Transverse colon (tissue), 4 donors: ENCODE results near the gene CDK9. TPM values are rescaled to one million over a fixed set of nuclear protein-coding genes. Genes with fewer than 3 reads are reported as not detected.

Experiments
- DNase-seq: peaks from one replicate; pipeline ENCODE4 v3.0.0-alpha.2; 2019
- H3K27ac ChIP-seq, 4 donors: fragments of 200-600 bp; sonication (generic); 2 replicates each; pipeline ENCODE4 v1.5.1; 2016 to 2018; ENCODE audit warnings: inconsistent platforms in 4 of 4
- H3K27me3 ChIP-seq: fragments of 200-600 bp; sonication (generic); 2 replicates; pipeline ENCODE4 v1.5.1; 2017; ENCODE audit warnings: inconsistent platforms
- H3K36me3 ChIP-seq, 4 donors: fragments of 200-600 bp; sonication (generic); 2 replicates each; pipeline ENCODE4 v1.5.1; 2017 to 2019; ENCODE audit warnings: inconsistent platforms in 4 of 4
- H3K4me1 ChIP-seq, 4 donors: fragments of 200-600 bp; sonication (generic); 2 replicates each; pipeline ENCODE4 v1.5.1; 2017 to 2020; ENCODE audit warnings: inconsistent platforms in 4 of 4
- H3K4me3 ChIP-seq, 4 donors: fragments of 200-600 bp; sonication (generic); 1 replicate in 1 of 4; 2 replicates in 3 of 4; pipeline versions ENCODE4 v1.5.1 to v1.6.1; 2017 to 2019; ENCODE audit warnings: inconsistent platforms in 4 of 4
- H3K9me3 ChIP-seq, 2 donors: fragments of 200-600 bp; sonication (generic); 2 replicates each; pipeline ENCODE4 v1.5.1; 2017 to 2019; ENCODE audit warnings: inconsistent platforms in 2 of 2
- EP300 ChIP-seq: sonication (generic); formaldehyde crosslinking; IDR thresholded peaks from one replicate; pipeline ENCODE4 v1.6.1; 2017; ENCODE audit warnings: antibody characterized with exemption, low read depth
- POLR2A ChIP-seq: fragments of 450-650 bp; IDR thresholded peaks from one replicate; pipeline ENCODE4 v1.6.1; 2016; ENCODE audit warnings: antibody characterized with exemption, mild to moderate bottlenecking, moderate library complexity
- POLR2AphosphoS5 ChIP-seq, 3 donors: sonication (generic); formaldehyde crosslinking; IDR thresholded peaks; one replicate each; pipeline ENCODE4 v1.6.1; 2016; ENCODE audit warnings: antibody characterized with exemption in 3 of 3
- WGBS, 2 donors: methylation state at CpG; one replicate each; pipeline ENCODE4 v1.1.5; 2018; ENCODE audit warnings: low coverage in 1 of 2; 5-methylcytosine and 5-hydroxymethylcytosine counted together
- in situ Hi-C, 4 donors: fragments of 200-750 bp; cut with MboI; loops; one replicate each; pipeline versions ENCODE4 v1.15.0 to v1.15.1; 2017; ENCODE audit warnings: low sequenced_read_pairs in 3 of 4, low pct_ligation_motif_present in 1 of 4, low pct_unique_long_range_greater_than_20kb in 1 of 4
- intact Hi-C: fragments of 100-400 bp; cut with DNase I; formaldehyde crosslinking; loops from one replicate; pipeline ENCODE4 v1.15.1; 2023; ENCODE audit warnings: low total_unique reads
- total RNA-seq, 4 donors: library from RNA; depleted of rRNA; stranded (reverse); fragments of >200 nt; gene quantifications; one replicate each; pipeline ENCODE4 v1.1.0, GENCODE V29; 2016
- TF ChIP-seq, protein P1 (sequence below), 5 experiments: fragments of 200-600 bp in 3 of 5; fragments of 450-650 bp in 2 of 5; sonication (generic) in 3 of 5; IDR thresholded peaks; 1 replicate in 2 of 5; 2 replicates in 3 of 5; pipeline ENCODE4 v1.5.1; 2016 to 2017; ENCODE audit warnings: antibody characterized with exemption in 5 of 5, inconsistent platforms in 3 of 5, mild to moderate bottlenecking in 2 of 5, moderate library complexity in 1 of 5

CDK9 gene
- total RNA-seq, 4 donors from 2014 or later: 32.6 to 78.9 (median 49.3) TPM

DNA sequence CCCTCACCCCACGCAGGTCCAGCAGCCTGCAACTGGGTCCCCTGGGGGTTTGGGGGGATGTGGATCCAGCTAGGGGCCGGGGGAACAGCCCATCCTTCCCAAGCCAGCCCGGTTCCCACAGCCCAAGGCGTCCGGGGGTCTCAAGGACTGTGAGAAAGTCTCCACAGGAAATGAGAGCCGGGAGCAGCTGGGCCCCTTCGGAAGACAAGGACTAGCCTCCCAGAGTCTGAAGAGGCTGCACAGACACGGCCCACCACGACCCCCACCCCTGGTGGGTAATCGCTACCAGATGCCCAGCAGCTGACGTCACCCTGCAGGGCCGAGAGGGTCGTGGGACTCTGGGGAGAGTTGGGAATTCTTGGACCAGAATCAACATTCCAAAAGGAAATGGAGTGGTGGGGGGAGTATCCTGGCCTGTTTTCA is 17.9 kb upstream of the CDK9 start:
- Histone ChIP-seq H3K36me3 (no peaks in the 10 kb centered on the region), H3K9me3 (no peaks in the 10 kb centered on the region), H3K4me1 (peaks cover 0 to 34% (median 11%) of the 10 kb centered on the region in 4 donors), H3K4me3 (no peak overlapping the region), H3K27me3 (no peaks in the 10 kb centered on the region), H3K27ac (peak overlapping the region; percentile 25 to 81 (median 52))
- WGBS, 2 donors: 59% methylated on average over 13 of the region's 13 CpGs; no CpG with 5 or more reads in 1 of the 2 donors
- no peak for DNase-seq
- intact Hi-C loops: no loop called here
- in situ Hi-C loops: no loop called here
- TF ChIP-seq, protein P1, sequence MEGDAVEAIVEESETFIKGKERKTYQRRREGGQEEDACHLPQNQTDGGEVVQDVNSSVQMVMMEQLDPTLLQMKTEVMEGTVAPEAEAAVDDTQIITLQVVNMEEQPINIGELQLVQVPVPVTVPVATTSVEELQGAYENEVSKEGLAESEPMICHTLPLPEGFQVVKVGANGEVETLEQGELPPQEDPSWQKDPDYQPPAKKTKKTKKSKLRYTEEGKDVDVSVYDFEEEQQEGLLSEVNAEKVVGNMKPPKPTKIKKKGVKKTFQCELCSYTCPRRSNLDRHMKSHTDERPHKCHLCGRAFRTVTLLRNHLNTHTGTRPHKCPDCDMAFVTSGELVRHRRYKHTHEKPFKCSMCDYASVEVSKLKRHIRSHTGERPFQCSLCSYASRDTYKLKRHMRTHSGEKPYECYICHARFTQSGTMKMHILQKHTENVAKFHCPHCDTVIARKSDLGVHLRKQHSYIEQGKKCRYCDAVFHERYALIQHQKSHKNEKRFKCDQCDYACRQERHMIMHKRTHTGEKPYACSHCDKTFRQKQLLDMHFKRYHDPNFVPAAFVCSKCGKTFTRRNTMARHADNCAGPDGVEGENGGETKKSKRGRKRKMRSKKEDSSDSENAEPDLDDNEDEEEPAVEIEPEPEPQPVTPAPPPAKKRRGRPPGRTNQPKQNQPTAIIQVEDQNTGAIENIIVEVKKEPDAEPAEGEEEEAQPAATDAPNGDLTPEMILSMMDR (IDR thresholded peaks at IDR 0.05): no peak
- TF ChIP-seq EP300: no peak
- no peak for TF ChIP-seq POLR2AphosphoS5 (IDR thresholded peaks at IDR 0.05)
- no peak for TF ChIP-seq POLR2A

DNA sequence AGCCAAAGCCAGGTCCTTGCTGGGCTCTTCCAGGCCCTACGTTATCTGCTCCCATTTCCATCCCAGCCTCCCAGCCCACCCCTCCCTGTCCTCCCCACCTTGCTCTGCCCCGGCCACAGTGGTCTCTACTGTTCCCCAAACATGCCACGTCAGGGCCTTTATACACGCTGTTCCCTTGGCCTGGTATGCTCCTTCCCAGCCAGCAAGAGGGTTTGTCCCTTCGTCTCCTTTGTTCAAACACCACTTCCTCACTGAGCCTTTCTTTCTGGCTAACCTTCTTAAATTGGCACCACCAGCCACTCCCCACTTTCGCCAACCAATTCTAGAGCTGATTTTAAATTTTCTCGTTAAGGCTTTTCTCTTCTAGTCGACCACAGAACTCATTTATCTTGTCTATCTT is 17.1 kb upstream of the CDK9 start:
- Histone ChIP-seq H3K4me3 (no peak overlapping the region), H3K36me3 (no peaks in the 10 kb centered on the region), H3K27me3 (no peaks in the 10 kb centered on the region), H3K4me1 (peaks cover 0 to 34% (median 11%) of the 10 kb centered on the region in 4 donors), H3K27ac (peak overlapping the region; percentile 25 to 81 (median 76)), H3K9me3 (no peaks in the 10 kb centered on the region)
- TF ChIP-seq POLR2A: no peak
- TF ChIP-seq, protein P1 (IDR thresholded peaks at IDR 0.05): no peak
- no peak for TF ChIP-seq EP300
- no peak for TF ChIP-seq POLR2AphosphoS5 (IDR thresholded peaks at IDR 0.05)
- intact Hi-C loops: no loop called here
- in situ Hi-C loops: no loop called here
- DNase-seq: no peak
- 40 to 81% methylated on average over 1 to 8 of the region's 8 CpGs for WGBS, 2 donors

DNA sequence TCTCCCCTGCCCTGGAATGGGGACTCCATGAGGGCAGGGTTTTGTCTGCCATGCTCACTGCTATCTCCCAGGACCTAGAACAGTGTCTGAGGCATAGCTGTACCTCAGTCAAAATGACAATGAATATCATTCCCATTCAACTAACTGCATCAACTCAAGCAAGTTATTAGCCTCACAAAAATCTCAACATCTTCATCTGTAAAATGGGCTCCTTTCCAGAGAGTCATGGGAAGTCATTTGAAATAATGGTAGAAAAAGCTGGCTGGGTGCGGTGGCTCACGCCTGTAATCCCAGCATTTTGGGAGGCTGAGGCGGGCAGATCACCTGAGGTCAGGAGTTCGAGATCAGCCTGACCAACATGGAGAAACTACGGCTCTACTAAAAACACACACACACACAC is 16.7 kb upstream of the CDK9 start:
- Histone ChIP-seq H3K4me3 (no peak overlapping the region), H3K36me3 (no peaks in the 10 kb centered on the region), H3K9me3 (no peaks in the 10 kb centered on the region), H3K4me1 (peaks cover 0 to 34% (median 11%) of the 10 kb centered on the region in 4 donors), H3K27me3 (no peaks in the 10 kb centered on the region), H3K27ac (peak overlapping the region in 3 of 4 donors; percentile 73 to 81 (median 78))
- intact Hi-C loops (no loop called here), in situ Hi-C loops (no loop called here)
- no peak for DNase-seq
- TF ChIP-seq POLR2AphosphoS5 (IDR thresholded peaks at IDR 0.05): no peak
- TF ChIP-seq EP300: no peak
- TF ChIP-seq POLR2A: no peak
- TF ChIP-seq, protein P1 (IDR thresholded peaks at IDR 0.05): no peak
- WGBS, 2 donors: 96% methylated on average over 5 of the region's 5 CpGs; no CpG with 5 or more reads in 1 of the 2 donors

DNA sequence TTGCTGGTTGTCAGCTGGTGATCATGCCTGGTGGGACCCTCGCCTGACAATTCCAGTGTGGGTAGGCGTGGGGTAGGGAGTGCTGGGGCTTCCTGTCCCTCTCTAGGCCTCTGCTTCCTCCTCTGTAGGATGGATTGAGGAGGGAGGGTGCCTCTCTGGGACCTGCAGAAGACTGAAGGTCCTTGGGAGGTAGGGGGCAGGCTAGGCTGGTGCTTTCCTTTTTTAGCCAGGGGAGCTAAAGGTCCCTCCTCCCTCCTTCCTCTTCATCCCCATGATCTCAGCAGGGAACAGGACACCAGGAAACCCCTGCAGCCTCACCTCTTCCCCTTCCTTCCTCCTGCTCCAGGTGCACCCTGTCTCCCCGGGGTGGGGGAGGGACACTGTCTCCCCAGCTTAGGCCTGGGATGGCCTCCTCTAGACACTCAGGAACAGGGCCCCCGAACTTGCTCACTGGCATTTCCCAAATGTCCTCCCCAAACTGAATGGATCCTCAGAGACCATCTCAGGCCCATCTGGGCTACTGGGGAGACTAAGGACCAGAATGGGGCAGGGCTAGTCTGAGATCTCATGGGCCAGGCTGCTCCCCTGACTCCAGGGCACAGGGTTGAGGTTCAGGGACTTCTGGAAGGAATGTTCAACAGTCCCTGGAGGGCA is 15.8 kb upstream of the CDK9 start:
- in situ Hi-C loops: no loop called here
- Histone ChIP-seq H3K27ac (peak overlapping the region; percentile 62 to 81 (median 76)), H3K4me3 (peak overlapping the region in 1 of 4 donors; percentile 56)

More for the DNA sequence above, 15.8 kb upstream of the CDK9 start:
- Histone ChIP-seq H3K27me3 (no peaks in the 10 kb centered on the region), H3K36me3 (no peaks in the 10 kb centered on the region), H3K9me3 (no peaks in the 10 kb centered on the region), H3K4me1 (peaks cover 0 to 34% (median 11%) of the 10 kb centered on the region in 4 donors)
- 57% methylated on average over 4 of the region's 4 CpGs; no CpG with 5 or more reads in 1 of the 2 donors for WGBS, 2 donors
- DNase-seq: no peak
- no peak for TF ChIP-seq POLR2A
- TF ChIP-seq, protein P1 (IDR thresholded peaks at IDR 0.05): no peak
- no peak for TF ChIP-seq EP300
- TF ChIP-seq POLR2AphosphoS5 (IDR thresholded peaks at IDR 0.05): no peak
- intact Hi-C loops: no loop called here
